ENCODE measurements around the gene POLA2.
"Not testable (repeated sequence)": the region's sequence is repeated elsewhere in the genome, so short reads cannot be mapped to it uniquely, and the experiment has no call there.

The POLA2 gene, protein sequence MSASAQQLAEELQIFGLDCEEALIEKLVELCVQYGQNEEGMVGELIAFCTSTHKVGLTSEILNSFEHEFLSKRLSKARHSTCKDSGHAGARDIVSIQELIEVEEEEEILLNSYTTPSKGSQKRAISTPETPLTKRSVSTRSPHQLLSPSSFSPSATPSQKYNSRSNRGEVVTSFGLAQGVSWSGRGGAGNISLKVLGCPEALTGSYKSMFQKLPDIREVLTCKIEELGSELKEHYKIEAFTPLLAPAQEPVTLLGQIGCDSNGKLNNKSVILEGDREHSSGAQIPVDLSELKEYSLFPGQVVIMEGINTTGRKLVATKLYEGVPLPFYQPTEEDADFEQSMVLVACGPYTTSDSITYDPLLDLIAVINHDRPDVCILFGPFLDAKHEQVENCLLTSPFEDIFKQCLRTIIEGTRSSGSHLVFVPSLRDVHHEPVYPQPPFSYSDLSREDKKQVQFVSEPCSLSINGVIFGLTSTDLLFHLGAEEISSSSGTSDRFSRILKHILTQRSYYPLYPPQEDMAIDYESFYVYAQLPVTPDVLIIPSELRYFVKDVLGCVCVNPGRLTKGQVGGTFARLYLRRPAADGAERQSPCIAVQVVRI

GRCh38 chr11:65261591-65262380 lies at the start of gene POLA2:
Gene POLA2 (plus strand): TSS chr11:65261962. CDS start chr11:65262293, 331 bp downstream.
- DNase-seq: peak; percentile 95 to 96

GRCh38 chr11:65212226-65212801 lies 49.4 kb upstream of the POLA2 start:
- no peak for DNase-seq

- no peak for DNase-seq
Observed at GRCh38 chr11:65213322-65214211, 48.2 kb upstream of the POLA2 start.

- no peak for DNase-seq
Observed at GRCh38 chr11:65214212-65214845, 47.4 kb upstream of the POLA2 start.

GRCh38 chr11:65215441-65216076 lies 46.2 kb upstream of the POLA2 start:
- peak; percentile 36 to 39 for DNase-seq

GRCh38 chr11:65216830-65217229 lies 44.9 kb upstream of the POLA2 start:
- DNase-seq: no peak

- DNase-seq: no peak
Observed at GRCh38 chr11:65217441-65218423, 44.0 kb upstream of the POLA2 start.

DNA sequence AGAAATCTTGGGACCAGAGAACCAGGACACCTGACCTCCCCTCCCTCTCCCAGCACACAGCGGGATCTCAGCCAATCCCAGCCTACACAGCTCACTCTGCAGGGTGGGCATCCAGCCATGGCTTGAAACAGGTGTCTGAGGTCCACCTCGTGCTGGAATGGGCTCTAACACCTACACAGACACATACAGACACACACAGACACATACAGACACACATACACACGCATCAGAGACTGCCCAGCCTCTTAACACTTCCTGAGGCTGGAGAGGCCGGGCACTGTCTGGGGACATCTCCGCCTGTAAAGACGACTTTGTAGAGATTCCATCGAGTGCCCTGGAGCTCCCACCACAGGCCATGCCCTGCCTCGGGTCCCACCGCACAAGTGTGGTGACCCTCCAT lies 43.3 kb upstream of the POLA2 start:
- DNase-seq: no peak

DNA sequence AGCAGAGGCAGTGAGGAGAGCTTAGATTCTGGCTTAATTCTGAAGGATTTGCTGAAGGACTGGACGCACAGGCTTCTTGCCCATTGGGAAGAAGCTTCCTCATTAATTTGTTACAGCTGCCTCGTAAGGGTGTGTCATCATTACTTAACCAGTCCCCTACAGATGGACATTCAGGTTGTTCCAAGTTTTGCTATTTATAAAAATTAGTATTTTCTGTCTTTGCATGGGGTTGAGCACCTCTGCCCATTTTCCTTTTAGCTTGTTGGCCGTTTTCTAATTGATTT lies 41.9 kb upstream of the POLA2 start:
- no peak for DNase-seq

- no peak for DNase-seq
Observed at GRCh38 chr11:65221026-65221425, 40.7 kb upstream of the POLA2 start.

DNA sequence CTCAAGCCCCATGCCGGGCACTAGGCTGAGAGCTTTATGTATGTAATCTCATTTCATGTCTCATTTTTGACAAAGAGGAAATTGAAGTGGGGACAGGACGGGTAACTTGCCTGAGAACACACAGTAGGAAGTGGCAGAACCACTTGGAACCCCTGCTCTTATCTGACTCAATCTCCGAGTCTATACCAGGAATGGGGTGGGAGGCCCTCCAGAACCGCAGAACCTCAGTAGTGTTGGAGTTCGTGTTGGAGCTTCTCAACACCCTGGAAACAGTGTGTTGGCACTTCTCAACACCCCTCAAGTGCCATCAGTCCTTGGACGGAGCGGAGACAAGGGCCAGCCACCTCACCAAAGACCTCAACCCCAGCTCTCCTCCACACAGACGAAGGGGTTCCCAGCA lies 38.8 kb upstream of the POLA2 start:
- no peak for DNase-seq

DNA sequence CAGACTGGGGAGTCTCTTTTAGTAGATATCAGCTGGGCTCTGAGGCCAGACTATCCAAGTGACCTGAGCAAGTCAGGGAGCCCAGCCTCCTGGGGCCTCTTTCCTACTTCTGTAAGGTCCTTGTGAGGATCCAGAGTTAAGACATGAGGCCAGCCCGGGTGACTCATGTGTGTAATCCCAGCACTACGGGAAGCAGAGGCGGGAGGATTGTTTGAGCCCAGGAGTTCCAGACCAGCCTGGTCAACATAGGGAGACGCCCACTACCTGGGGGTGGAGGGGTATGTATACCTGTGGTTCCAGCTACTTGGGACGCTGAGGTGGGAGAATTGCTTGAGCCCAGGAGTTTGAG lies 36.9 kb upstream of the POLA2 start:
- no peak for DNase-seq

DNA sequence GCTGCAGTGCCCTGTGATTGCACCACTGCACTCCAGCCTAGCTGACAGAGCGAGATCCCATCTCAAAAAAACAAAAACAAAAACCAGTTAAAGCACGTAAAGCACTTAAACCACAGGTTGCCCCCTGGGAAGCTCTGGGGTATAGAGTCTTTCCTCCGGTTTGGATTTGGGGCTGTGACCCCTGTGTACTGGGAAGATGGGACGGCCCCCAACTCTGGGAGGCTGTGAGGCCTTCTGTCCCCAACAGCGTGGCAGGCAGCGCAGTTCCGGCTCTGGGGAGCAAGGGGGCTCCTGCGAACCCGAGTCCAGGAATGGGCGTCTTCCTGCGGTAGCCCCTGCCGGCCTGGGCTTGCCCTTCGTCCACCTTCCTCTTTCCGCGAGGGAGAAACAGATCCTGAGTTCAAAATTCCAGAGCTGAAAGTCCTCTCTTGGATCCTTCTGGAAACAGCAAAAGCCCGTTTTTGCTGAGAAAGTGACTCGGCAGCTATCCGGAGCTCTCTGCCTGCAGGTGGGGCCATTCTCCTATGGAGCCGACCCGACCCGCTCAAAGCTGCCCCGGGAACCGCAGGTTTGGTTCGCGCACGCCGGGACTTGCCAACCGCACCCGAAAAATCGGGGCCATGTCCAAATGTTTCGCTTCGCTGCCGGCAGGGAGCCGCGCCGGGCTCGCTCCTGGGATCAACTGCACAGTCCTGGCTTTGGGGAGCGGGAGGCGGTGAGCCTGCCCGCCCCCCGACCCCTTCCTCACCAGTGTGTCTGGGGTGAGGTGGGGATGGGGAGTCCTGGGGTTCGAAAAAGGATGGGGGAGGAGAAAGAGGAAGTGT lies 36.3 kb upstream of the POLA2 start:
- peak; percentile 65 to 72 for DNase-seq

DNA sequence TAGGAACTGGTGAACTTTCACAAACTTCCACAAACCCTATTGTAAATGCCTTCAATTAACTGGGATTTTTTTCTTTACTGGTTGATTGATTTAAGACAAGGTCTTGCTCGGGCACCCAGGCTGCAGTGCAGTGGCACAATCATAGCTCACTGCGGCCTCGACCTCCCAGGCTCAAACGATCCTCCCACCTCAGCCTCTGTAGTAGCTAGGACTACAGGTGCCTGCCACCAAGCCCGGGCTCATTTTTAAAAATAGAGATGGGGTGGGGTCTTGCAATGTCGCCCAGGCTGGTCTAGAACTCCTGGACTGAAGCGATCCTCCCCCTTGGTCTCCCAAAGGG lies 35.7 kb upstream of the POLA2 start:
- DNase-seq: no peak

- no peak for DNase-seq
Observed at GRCh38 chr11:65227879-65228278, 33.9 kb upstream of the POLA2 start.

- DNase-seq: no peak
Observed at GRCh38 chr11:65236194-65237059, 25.3 kb upstream of the POLA2 start.

GRCh38 chr11:65238302-65238701 lies 23.5 kb upstream of the POLA2 start:
- DNase-seq: not testable (repeated sequence)

DNA sequence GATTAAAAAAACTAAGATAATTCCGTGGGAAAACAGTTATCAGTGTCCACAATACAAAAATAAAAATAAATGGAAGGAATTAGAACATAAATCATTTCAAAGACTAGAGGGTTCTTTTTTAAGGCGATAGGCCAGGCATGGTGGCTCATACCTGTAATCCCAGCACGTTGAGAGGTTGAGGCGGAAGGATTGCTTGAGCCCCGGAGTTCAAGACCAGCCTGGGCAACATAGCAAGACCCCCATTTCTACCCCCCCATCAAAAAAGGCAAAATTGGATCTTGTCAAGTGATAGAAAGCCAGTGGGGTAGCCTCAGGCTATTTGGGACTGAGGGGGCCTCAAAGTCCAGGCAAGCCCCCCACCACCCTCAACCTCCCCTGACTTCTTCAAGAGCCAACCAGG lies 20.6 kb upstream of the POLA2 start:
- no peak for DNase-seq

- no peak for DNase-seq
Observed at GRCh38 chr11:65241692-65242091, 20.1 kb upstream of the POLA2 start.

Measured in stimulated activated CD4-positive, alpha-beta T cell treated with anti-CD3 and anti-CD28 coated beads, Interleukin-2, amount 100 ng/mL, for 24 hours (primary cell).